Keratinocyte (primary cell): Measurements from ENCODE around the gene SIN3A. TPM values are rescaled to one million over a fixed set of nuclear protein-coding genes. Genes with fewer than 3 reads are reported as not detected.

Experiments
- DNase-seq: peaks from one replicate; pipeline ENCODE4 v3.0.0-alpha.2; 2011; ENCODE audit warnings: low read depth, missing footprints, low spot score
- FAIRE-seq: peaks from 2 replicates; lab custom pipeline; 2011; peaks lifted over from hg19 to GRCh38; lab: Jason Lieb, UNC
- H2AFZ ChIP-seq: 2 replicates; pipeline ENCODE4 v1.6.0; 2012; ENCODE audit warnings: low read length, control low read depth, inconsistent platforms; ENCODE audit not compliant: control insufficient read depth
- H3K27ac ChIP-seq: 2 replicates; pipeline ENCODE4 v1.5.1; 2011; ENCODE audit warnings: low read length; ENCODE audit not compliant: control insufficient read depth, insufficient read depth
- H3K27me3 ChIP-seq: 3 replicates; pipeline ENCODE4 v1.6.0; 2011; ENCODE audit warnings: low read length; ENCODE audit not compliant: control insufficient read depth, insufficient read depth; ENCODE audit errors: extremely low read depth
- H3K36me3 ChIP-seq, 2 experiments: 2 replicates in 1 of 2; 3 replicates in 1 of 2; pipeline ENCODE4 v1.5.1; 2011; ENCODE audit warnings: low read length in 2 of 2, mild to moderate bottlenecking in 1 of 2; ENCODE audit not compliant: control insufficient read depth in 2 of 2, insufficient read depth in 2 of 2; ENCODE audit errors: extremely low read depth in 1 of 2
- H3K4me1 ChIP-seq: 3 replicates; pipeline ENCODE4 v1.5.1; 2011; ENCODE audit warnings: low read length; ENCODE audit not compliant: control insufficient read depth, insufficient read depth; ENCODE audit errors: extremely low read depth
- H3K4me2 ChIP-seq: 3 replicates; pipeline ENCODE4 v1.6.0; 2011; ENCODE audit warnings: low read depth, low read length; ENCODE audit not compliant: control insufficient read depth, insufficient read depth; ENCODE audit errors: extremely low read depth
- H3K4me3 ChIP-seq, 3 experiments: fragments of 200-600 bp in 1 of 3; sonication (generic) in 1 of 3; 2 replicates in 2 of 3; 3 replicates in 1 of 3; pipeline ENCODE4 v1.5.1; 2011 to 2016; ENCODE audit warnings: low read length in 3 of 3, mild to moderate bottlenecking in 3 of 3, control low read depth in 2 of 3, inconsistent platforms in 1 of 3, low read depth in 1 of 3, mixed read lengths in 1 of 3, mixed run types in 1 of 3, moderate library complexity in 1 of 3; ENCODE audit not compliant: control insufficient read depth in 2 of 3, insufficient read depth in 2 of 3; ENCODE audit errors: extremely low read depth in 1 of 3
- H3K79me2 ChIP-seq: 2 replicates; pipeline ENCODE4 v1.6.0; 2012; ENCODE audit warnings: low read length; ENCODE audit not compliant: control insufficient read depth, insufficient read depth
- H3K9ac ChIP-seq: 3 replicates; pipeline ENCODE4 v1.6.0; 2011; ENCODE audit warnings: low read length; ENCODE audit not compliant: control insufficient read depth, insufficient read depth; ENCODE audit errors: extremely low read depth
- H3K9me1 ChIP-seq: 3 replicates; pipeline ENCODE4 v1.6.0; 2011; ENCODE audit warnings: low read length; ENCODE audit not compliant: control insufficient read depth, insufficient read depth; ENCODE audit errors: extremely low read depth
- H3K9me3 ChIP-seq: 2 replicates; pipeline ENCODE4 v1.5.1; 2012; ENCODE audit warnings: low read depth, low read length; ENCODE audit not compliant: control insufficient read depth
- H4K20me1 ChIP-seq: 3 replicates; pipeline ENCODE4 v1.6.0; 2011; ENCODE audit warnings: low read length; ENCODE audit not compliant: control insufficient read depth, insufficient read depth; ENCODE audit errors: extremely low read depth
- CTCF ChIP-seq, 3 experiments: IDR thresholded peaks in 1 of 3; conservative IDR thresholded peaks in 1 of 3; optimal IDR thresholded peaks in 1 of 3; 2 replicates in 2 of 3; 3 replicates in 1 of 3; pipeline versions ENCODE3 to v1.5.1; 2011; ENCODE audit warnings: low read length in 3 of 3, mild to moderate bottlenecking in 3 of 3, moderate library complexity in 2 of 3, control low read depth in 1 of 3, inconsistent platforms in 1 of 3; ENCODE audit not compliant: insufficient read depth in 2 of 3; ENCODE audit errors: extremely low read depth in 1 of 3
- EZH2 ChIP-seq: IDR thresholded peaks from one replicate; pipeline ENCODE4 v1.6.1; 2012; ENCODE audit warnings: inconsistent platforms, mild to moderate bottlenecking, low read length, moderate library complexity
- dilution Hi-C: fragments of 300-500 bp; cut with MboI; formaldehyde crosslinking; loops from one replicate; pipeline ENCODE4 v1.7.0; 2020; ENCODE audit warnings: low sequenced_read_pairs; ENCODE audit not compliant: extremely low pct_ligation_motif_present
- polyA plus RNA-seq, 5 experiments: library from polyadenylated mRNA; depleted of rRNA in 3 of 5; stranded (reverse) in 3 of 5; stranded (forward) in 1 of 5; unstranded in 1 of 5; fragments of >200 nt; gene quantifications; 1 replicate in 1 of 5; 2 replicates in 3 of 5; 3 replicates in 1 of 5; pipeline versions ENCODE4 v1.2.1 to v1.2.3, GENCODE V29; 2011 to 2012; ENCODE audit warnings: missing spikeins in 2 of 5, low read depth in 1 of 5, low replicate concordance in 1 of 5

The SIN3A gene
- polyA plus RNA-seq, 1 donor (not counting 4 experiments of a cell fraction or from before 2014, with no cell fraction given) = 19.4 TPM

- H3K36me3 ChIP-seq = peaks cover 35 to 40% of the 10 kb centered on the region in 2 experiments
- dilution Hi-C loops = no loop called here
Observed at GRCh38 chr15:75361361-75361988, 90.0 kb downstream of the SIN3A start.

GRCh38 chr15:75360856-75361255 lies 90.6 kb downstream of the SIN3A start:
- H3K27me3 ChIP-seq = no peaks in the 10 kb centered on the region
- no peaks in the 10 kb centered on the region for H4K20me1 ChIP-seq
- FAIRE-seq (no peak), DNase-seq (no peak)
- H3K4me1 ChIP-seq = no peaks in the 10 kb centered on the region
- H2AFZ ChIP-seq = no peak overlapping the region
- dilution Hi-C loops = no loop called here
- no peak overlapping the region for H3K9ac ChIP-seq
- no peaks in the 10 kb centered on the region for H3K79me2 ChIP-seq
- peaks cover 29 to 42% of the 10 kb centered on the region in 2 experiments for H3K36me3 ChIP-seq
- H3K9me1 ChIP-seq = no peaks in the 10 kb centered on the region
- H3K4me2 ChIP-seq = no peak overlapping the region
- no peak overlapping the region for H3K27ac ChIP-seq
- H3K9me3 ChIP-seq = no peaks in the 10 kb centered on the region
- no peak for TF ChIP-seq EZH2
- no peak for TF ChIP-seq CTCF (optimal IDR thresholded peaks at IDR 0.05 in 1 of 3, IDR thresholded peaks at IDR 0.05 in 1 of 3, conservative IDR thresholded peaks at IDR 0.05 in 1 of 3; ENCODE audit: extremely low read depth in 1 of 3, insufficient read depth in 2 of 3, low read length in 3 of 3)
- H3K4me3 ChIP-seq = no peak overlapping the region

More at GRCh38 chr15:75361361-75361988, 90.0 kb downstream of the SIN3A start:
- FAIRE-seq (no peak), DNase-seq (no peak)
- no peak for TF ChIP-seq CTCF (optimal IDR thresholded peaks at IDR 0.05 in 1 of 3, IDR thresholded peaks at IDR 0.05 in 1 of 3, conservative IDR thresholded peaks at IDR 0.05 in 1 of 3; ENCODE audit: extremely low read depth in 1 of 3, insufficient read depth in 2 of 3, low read length in 3 of 3)
- no peak for TF ChIP-seq EZH2
- H3K27me3 ChIP-seq = no peaks in the 10 kb centered on the region
- H3K4me2 ChIP-seq = no peak overlapping the region
- no peak overlapping the region for H3K4me3 ChIP-seq
- no peak overlapping the region for H3K27ac ChIP-seq
- H4K20me1 ChIP-seq = no peaks in the 10 kb centered on the region
- no peak overlapping the region for H3K9ac ChIP-seq
- no peaks in the 10 kb centered on the region for H3K4me1 ChIP-seq
- H3K79me2 ChIP-seq = no peaks in the 10 kb centered on the region
- H2AFZ ChIP-seq = no peak overlapping the region
- H3K9me1 ChIP-seq = no peaks in the 10 kb centered on the region
- no peaks in the 10 kb centered on the region for H3K9me3 ChIP-seq
